Activated CD8-positive, alpha-beta T cell treated with anti-CD3 and anti-CD28 coated beads, Interleukin-2, amount 10 ng/mL, durations not matched to agents 7 days and 5 days (primary cell): Measurements from ENCODE around the gene ITPRIPL2. TPM values are rescaled to one million over a fixed set of nuclear protein-coding genes. Genes with fewer than 3 reads are reported as not detected.

ENCODE experiments used
- ATAC-seq: fragments of 150-1000 bp; cut with Tn5 transposase; one replicate; pipeline ENCODE4 v1.10.0; 2021; ENCODE audit warnings: moderate library complexity
- CTCF ChIA-PET: fragments of 350-600 bp; sonication (Branson Sonifier 250); formaldehyde crosslinking; loops from one replicate; lab custom pipeline; 2021; ENCODE audit warnings: antibody characterized with exemption; lab: Charles Lee
- POLR2A ChIA-PET: fragments of 350-600 bp; sonication (Branson Sonifier 250); formaldehyde crosslinking; loops from one replicate; lab custom pipeline; 2021; ENCODE audit warnings: antibody characterized with exemption; lab: Charles Lee
- DNase-seq: peaks from one replicate; pipeline ENCODE4 v3.0.0-alpha.2; 2020
- H3K27ac Mint-ChIP-seq: one replicate; pipeline ENCODE4 v1.8.0; 2021; ENCODE audit warnings: mild to moderate bottlenecking, mixed read lengths
- H3K27me3 Mint-ChIP-seq: one replicate; pipeline ENCODE4 v1.8.0; 2021; ENCODE audit warnings: low read depth, mixed read lengths
- H3K36me3 Mint-ChIP-seq: one replicate; pipeline ENCODE4 v1.8.0; 2021; ENCODE audit warnings: low read depth, mixed read lengths
- H3K4me1 Mint-ChIP-seq: one replicate; pipeline ENCODE4 v1.8.0; 2021; ENCODE audit warnings: low read depth, mixed read lengths
- H3K4me3 Mint-ChIP-seq: one replicate; pipeline ENCODE4 v1.8.0; 2021; ENCODE audit warnings: mild to moderate bottlenecking, mixed read lengths
- H3K9me3 Mint-ChIP-seq: one replicate; pipeline ENCODE4 v1.8.0; 2022; ENCODE audit warnings: mixed read lengths; ENCODE audit not compliant: insufficient read depth
- total RNA-seq, 2 experiments: library from RNA; stranded (reverse); gene quantifications; one replicate each; pipeline ENCODE4 v1.2.3, GENCODE V29; 2021

ITPRIPL2 gene
- total RNA-seq, 2 experiments from 2014 or later, result 2.3 TPM

GRCh38 chr16:19084139-19084538 is 29.6 kb upstream of the ITPRIPL2 start:
- ChIA-PET CTCF (interaction anchor here (4.4 to 5.2 kb wide), 2 partner anchors 96 to 418 kb away, joined by 41 to 42 read pairs; no protein-coding TSS in a partner anchor), POLR2A (no interaction called here)
- Mint-ChIP-seq H3K36me3 (peaks cover 16% of the 10 kb centered on the region), H3K4me3 (no peak overlapping the region), H3K4me1 (peaks cover 7% of the 10 kb centered on the region), H3K27me3 (peaks cover 9% of the 10 kb centered on the region), H3K9me3 (no peaks in the 10 kb centered on the region), H3K27ac (no peak overlapping the region)
- no peak for DNase-seq
- ATAC-seq, result no peak

GRCh38 chr16:19084879-19085278 is 28.9 kb upstream of the ITPRIPL2 start:
- Mint-ChIP-seq H3K9me3 (no peaks in the 10 kb centered on the region), H3K4me1 (peaks cover 7% of the 10 kb centered on the region), H3K27ac (no peak overlapping the region), H3K4me3 (no peak overlapping the region), H3K36me3 (peaks cover 15% of the 10 kb centered on the region), H3K27me3 (peaks cover 9% of the 10 kb centered on the region)
- ChIA-PET CTCF (interaction anchor here (1.0 to 5.2 kb wide), 6 partner anchors 8 to 418 kb away, joined by 3 to 42 read pairs (median 8); partner anchors contain the start of gene ARL6IP1), POLR2A (no interaction called here)
- ATAC-seq (no peak), DNase-seq (no peak)

- CTCF ChIA-PET, result interaction anchor here (0.7 to 5.2 kb wide), 33 partner anchors 9 to 470 kb away, joined by 3 to 42 read pairs (median 4); partner anchors contain the start of genes ARL6IP1, COQ7 and VPS35L
- Mint-ChIP-seq H3K4me1 (peaks cover 7% of the 10 kb centered on the region), H3K27me3 (peaks cover 9% of the 10 kb centered on the region), H3K27ac (no peak overlapping the region), H3K4me3 (no peak overlapping the region), H3K36me3 (peaks cover 13% of the 10 kb centered on the region), H3K9me3 (no peaks in the 10 kb centered on the region)
- DNase-seq (no peak), ATAC-seq (no peak)
- POLR2A ChIA-PET, result interaction anchor here (0.6 kb wide), 1 partner anchor 7 kb away, joined by 4 read pairs; no protein-coding TSS in a partner anchor
These were observed 28.0 kb upstream of the ITPRIPL2 start for GRCh38 chr16:19085679-19086200.

GRCh38 chr16:19086322-19087199 is 27.2 kb upstream of the ITPRIPL2 start:
- DNase-seq (peak; percentile 81), ATAC-seq (peak; percentile 99)
- no peaks in the 10 kb centered on the region for H3K9me3 Mint-ChIP-seq
- H3K4me3 Mint-ChIP-seq, result peak overlapping the region; percentile 57
- H3K4me1 Mint-ChIP-seq, result peaks cover 7% of the 10 kb centered on the region
- peaks cover 6% of the 10 kb centered on the region for H3K36me3 Mint-ChIP-seq
- POLR2A ChIA-PET, result interaction anchor here (0.5 to 0.6 kb wide), 2 partner anchors 8 to 18 kb away, joined by 4 read pairs; no protein-coding TSS in a partner anchor
- CTCF ChIA-PET, result interaction anchor here (0.7 to 5.2 kb wide), 33 partner anchors 8 to 469 kb away, joined by 3 to 42 read pairs (median 4); partner anchors contain the start of genes ARL6IP1, COQ7 and VPS35L
- H3K27me3 Mint-ChIP-seq, result peaks cover 9% of the 10 kb centered on the region
- no peak overlapping the region for H3K27ac Mint-ChIP-seq

GRCh38 chr16:19088341-19088916 is 25.3 kb upstream of the ITPRIPL2 start:
- peaks cover 7% of the 10 kb centered on the region for H3K4me1 Mint-ChIP-seq
- no peak for ATAC-seq
- ChIA-PET POLR2A (no interaction called here), CTCF (interaction anchor here (1.1 to 5.2 kb wide), 2 partner anchors 91 to 415 kb away, joined by 3 to 41 read pairs; no protein-coding TSS in a partner anchor)
- peaks cover 9% of the 10 kb centered on the region for H3K27me3 Mint-ChIP-seq
- H3K36me3 Mint-ChIP-seq, result no peaks in the 10 kb centered on the region
- H3K27ac Mint-ChIP-seq, result no peak overlapping the region
- no peak for DNase-seq
- no peak overlapping the region for H3K4me3 Mint-ChIP-seq
- no peaks in the 10 kb centered on the region for H3K9me3 Mint-ChIP-seq

- ChIA-PET POLR2A (no interaction called here), CTCF (interaction anchor here (1.1 to 5.2 kb wide), 2 partner anchors 90 to 413 kb away, joined by 3 to 41 read pairs; no protein-coding TSS in a partner anchor)
- ATAC-seq (no peak), DNase-seq (no peak)
- H3K27ac Mint-ChIP-seq, result no peak overlapping the region
- H3K9me3 Mint-ChIP-seq, result no peaks in the 10 kb centered on the region
- H3K4me1 Mint-ChIP-seq, result peaks cover 7% of the 10 kb centered on the region
- H3K4me3 Mint-ChIP-seq, result no peak overlapping the region
- peaks cover 9% of the 10 kb centered on the region for H3K27me3 Mint-ChIP-seq
- H3K36me3 Mint-ChIP-seq, result peaks cover 1% of the 10 kb centered on the region
These were observed 24.3 kb upstream of the ITPRIPL2 start for GRCh38 chr16:19089410-19089955.

- H3K27ac Mint-ChIP-seq, result no peak overlapping the region
- ChIA-PET POLR2A (no interaction called here), CTCF (no interaction called here)
- ATAC-seq (no peak), DNase-seq (no peak)
- no peak overlapping the region for H3K4me3 Mint-ChIP-seq
- H3K9me3 Mint-ChIP-seq, result no peaks in the 10 kb centered on the region
- H3K4me1 Mint-ChIP-seq, result peaks cover 13% of the 10 kb centered on the region
- no peaks in the 10 kb centered on the region for H3K27me3 Mint-ChIP-seq
- H3K36me3 Mint-ChIP-seq, result peaks cover 8% of the 10 kb centered on the region
These were observed 22.8 kb upstream of the ITPRIPL2 start for GRCh38 chr16:19090916-19091315.

GRCh38 chr16:19092653-19093410 is 20.9 kb upstream of the ITPRIPL2 start:
- Mint-ChIP-seq H3K4me1 (peaks cover 6% of the 10 kb centered on the region), H3K27ac (no peak overlapping the region), H3K4me3 (no peak overlapping the region), H3K9me3 (peaks cover 6% of the 10 kb centered on the region), H3K36me3 (peaks cover 8% of the 10 kb centered on the region), H3K27me3 (no peaks in the 10 kb centered on the region)
- CTCF ChIA-PET, result no interaction called here
- POLR2A ChIA-PET, result no interaction called here
- DNase-seq (no peak), ATAC-seq (no peak)

GRCh38 chr16:19093631-19094541 is 19.9 kb upstream of the ITPRIPL2 start:
- H3K27me3 Mint-ChIP-seq, result no peaks in the 10 kb centered on the region
- DNase-seq (no peak), ATAC-seq (no peak)
- no peak overlapping the region for H3K4me3 Mint-ChIP-seq
- H3K36me3 Mint-ChIP-seq, result peaks cover 8% of the 10 kb centered on the region
- H3K4me1 Mint-ChIP-seq, result peaks cover 6% of the 10 kb centered on the region
- ChIA-PET POLR2A (no interaction called here), CTCF (interaction anchor here (1.7 kb wide), 1 partner anchor 7 kb away, joined by 11 read pairs; no protein-coding TSS in a partner anchor)
- H3K27ac Mint-ChIP-seq, result no peak overlapping the region
- H3K9me3 Mint-ChIP-seq, result peaks cover 12% of the 10 kb centered on the region
